Brain microvascular endothelial cell (primary cell): ENCODE results near the gene TMEM108.

Experiments
- DNase-seq: peaks from one replicate; pipeline ENCODE4 v3.0.0-alpha.2; 2020
- H3K27ac ChIP-seq: fragments of 250-450 bp; sonication (Bioruptor Pico); 2 replicates; pipeline ENCODE4 v1.5.1; 2020; ENCODE audit warnings: mild to moderate bottlenecking, moderate library complexity
- H3K27me3 ChIP-seq: fragments of 250-450 bp; sonication (Bioruptor Pico); replicated peaks from 2 replicates; pipeline ENCODE4 v1.5.1; 2020; ENCODE audit warnings: mild to moderate bottlenecking
- H3K36me3 ChIP-seq: fragments of 250-450 bp; sonication (Bioruptor Pico); replicated peaks from 2 replicates; pipeline ENCODE4 v1.5.1; 2020; ENCODE audit warnings: mild to moderate bottlenecking
- H3K4me3 ChIP-seq: 2 replicates; pipeline ENCODE4 v1.5.1; 2011; ENCODE audit warnings: low read depth, mild to moderate bottlenecking, control low read depth, low read length, moderate library complexity
- CTCF ChIP-seq: IDR thresholded peaks from 2 replicates; pipeline ENCODE4 v1.5.1; 2011; ENCODE audit warnings: low read depth, mild to moderate bottlenecking, moderate library complexity, low read length, control low read depth, inconsistent platforms; ENCODE audit errors: missing control alignments
- in situ Hi-C: cut with HindIII; loops from 2 replicates; pipeline ENCODE4 v1.10.0; 2017; ENCODE audit warnings: low sequenced_read_pairs, low pct_ligation_motif_present

The TMEM108 gene

GRCh38 chr3:133371181-133371580 lies 333.0 kb downstream of the TMEM108 start:
- no peak for TF ChIP-seq CTCF
- no peaks in the 10 kb centered on the region for H3K27me3 ChIP-seq
- H3K27ac ChIP-seq: no peak overlapping the region
- DNase-seq: no peak
- H3K36me3 ChIP-seq: no peaks in the 10 kb centered on the region
- in situ Hi-C loops: no loop called here
- H3K4me3 ChIP-seq: no peak overlapping the region

DNA sequence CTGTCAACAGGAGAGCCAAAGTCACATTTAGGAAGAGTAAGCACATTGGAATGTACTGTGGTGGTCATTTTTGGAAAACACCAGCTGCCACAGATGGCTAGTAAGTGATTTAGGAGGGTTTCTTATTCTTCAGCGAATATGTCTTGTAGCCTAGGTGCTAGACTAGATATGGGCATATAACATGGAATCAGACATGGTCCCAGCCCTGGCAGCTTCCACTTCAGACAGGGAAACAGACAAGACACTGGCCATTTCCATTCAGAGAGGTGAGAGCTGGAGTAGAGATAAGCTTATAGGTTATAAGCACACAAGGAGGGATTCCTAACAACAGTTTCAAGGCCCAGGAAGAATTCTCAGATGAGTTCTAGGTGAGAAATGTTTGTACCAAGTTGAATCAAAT lies 333.5 kb downstream of the TMEM108 start:
- no peak for TF ChIP-seq CTCF
- Histone ChIP-seq H3K27me3 (no peaks in the 10 kb centered on the region), H3K4me3 (no peak overlapping the region), H3K36me3 (no peaks in the 10 kb centered on the region), H3K27ac (no peak overlapping the region)
- DNase-seq: no peak
- in situ Hi-C loops: no loop called here

GRCh38 chr3:133374708-133375402 lies 336.7 kb downstream of the TMEM108 start:
- no peak overlapping the region for H3K27ac ChIP-seq
- in situ Hi-C loops: loop anchor here (25.0 kb wide), 2 partner anchors 338 to 638 kb away; partner anchors contain the start of gene TMEM108
- TF ChIP-seq CTCF: no peak

DNA sequence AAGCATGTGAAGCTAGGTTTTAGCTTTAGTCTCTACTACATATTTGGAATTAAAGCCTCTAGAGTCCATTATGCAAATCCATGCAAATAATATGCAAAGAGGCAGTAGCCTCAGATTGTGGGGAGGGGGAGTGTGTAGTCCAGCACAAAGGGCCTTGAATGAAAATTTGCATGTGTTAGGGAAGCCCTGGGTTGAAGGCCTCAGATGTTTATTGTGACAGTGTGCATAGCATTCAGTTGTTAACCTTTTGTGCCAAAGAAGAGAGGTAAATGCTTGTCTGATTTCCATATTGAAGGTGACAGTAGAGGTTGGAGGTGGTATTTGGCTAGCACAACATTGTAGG lies 337.2 kb downstream of the TMEM108 start:
- H3K27me3 ChIP-seq: no peaks in the 10 kb centered on the region
- in situ Hi-C loops: loop anchor here (25.0 kb wide), 2 partner anchors 338 to 638 kb away; partner anchors contain the start of gene TMEM108
- DNase-seq: no peak
- no peaks in the 10 kb centered on the region for H3K36me3 ChIP-seq
- TF ChIP-seq CTCF: no peak
- H3K4me3 ChIP-seq: no peak overlapping the region
- H3K27ac ChIP-seq: no peak overlapping the region

More at GRCh38 chr3:133374708-133375402, 336.7 kb downstream of the TMEM108 start:
- peak; percentile 73 for DNase-seq
- Histone ChIP-seq H3K4me3 (no peak overlapping the region), H3K36me3 (no peaks in the 10 kb centered on the region), H3K27me3 (no peaks in the 10 kb centered on the region)

GRCh38 chr3:133376810-133377209 lies 338.6 kb downstream of the TMEM108 start:
- Histone ChIP-seq H3K36me3 (no peaks in the 10 kb centered on the region), H3K4me3 (no peak overlapping the region), H3K27me3 (no peaks in the 10 kb centered on the region), H3K27ac (no peak overlapping the region)
- DNase-seq: peak; percentile 16
- TF ChIP-seq CTCF: peak; percentile 49
- in situ Hi-C loops: loop anchor here (25.0 kb wide), 2 partner anchors 340 to 640 kb away; partner anchors contain the start of gene TMEM108

DNA sequence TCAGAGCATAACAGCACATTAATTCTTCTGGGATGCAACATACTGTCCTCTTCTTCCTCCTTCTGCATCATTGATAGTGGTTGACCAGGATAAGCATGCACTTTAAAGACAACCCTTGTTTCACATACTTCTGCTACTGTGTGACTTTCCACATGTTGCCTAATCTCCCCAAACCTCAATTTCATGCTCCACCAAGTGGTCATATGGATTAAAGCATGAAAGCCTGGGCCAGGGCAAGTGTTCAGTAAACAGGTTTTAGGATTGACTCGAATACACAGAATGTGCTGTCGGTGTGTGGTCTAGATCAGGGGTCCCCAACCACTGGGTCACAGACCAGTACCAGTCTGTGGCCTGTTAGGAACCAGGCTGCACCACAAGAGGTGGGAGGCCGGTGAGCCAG lies 339.2 kb downstream of the TMEM108 start:
- no peak overlapping the region for H3K27ac ChIP-seq
- H3K4me3 ChIP-seq: no peak overlapping the region
- no peaks in the 10 kb centered on the region for H3K27me3 ChIP-seq
- TF ChIP-seq CTCF: peak; percentile 78
- no peaks in the 10 kb centered on the region for H3K36me3 ChIP-seq
- DNase-seq: peak; percentile 53
- in situ Hi-C loops: loop anchor here (25.0 kb wide), 2 partner anchors 340 to 640 kb away; partner anchors contain the start of gene TMEM108
